ENCODE measurements around the gene LYL1.

The LYL1 gene

DNA sequence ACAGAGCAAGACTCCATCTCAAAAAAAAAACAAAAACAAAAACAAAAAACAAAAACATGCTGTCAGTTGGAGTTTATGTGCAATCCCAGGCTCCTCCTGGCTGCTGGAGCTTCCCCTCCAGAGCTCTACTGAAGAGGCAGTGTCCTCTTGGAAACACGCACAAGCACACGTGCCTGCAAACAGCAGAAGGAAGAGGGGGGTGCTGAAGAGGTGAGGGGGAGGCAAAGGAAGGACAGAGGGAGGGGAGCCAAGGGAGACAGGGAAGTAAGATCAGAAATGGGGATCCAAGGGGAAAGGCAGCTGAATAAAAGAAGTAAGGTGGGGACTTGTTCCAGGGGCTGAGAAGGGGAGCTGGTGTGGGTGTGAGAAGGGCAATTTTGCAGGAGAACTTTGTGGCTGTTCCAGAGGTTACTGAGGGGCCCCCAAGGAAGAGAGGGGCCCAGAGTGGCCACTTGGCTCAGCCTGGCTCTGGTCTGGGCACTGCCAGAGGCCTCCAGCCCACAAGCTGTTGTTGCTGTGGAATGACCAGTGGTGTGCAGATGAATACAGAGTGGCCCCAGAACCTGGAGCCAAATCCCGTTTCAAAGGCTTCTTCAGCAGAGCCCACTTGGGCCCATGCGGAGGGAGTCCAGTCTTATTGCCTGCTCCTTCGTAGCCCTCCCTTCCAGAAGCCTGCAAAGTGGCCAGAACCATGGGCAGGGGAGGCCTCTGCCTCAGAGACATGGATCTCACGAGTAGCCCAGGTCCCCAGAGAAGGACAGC lies 34.4 kb downstream of the LYL1 start:
- H3K9me3 ChIP-seq (ENCODE audit: control insufficient read depth, low read length) = no peaks in the 10 kb centered on the region
- no peak overlapping the region for H3K27ac ChIP-seq (ENCODE audit: low read length, poor library complexity, severe bottlenecking)
- peaks cover 0 to 89% of the 10 kb centered on the region in 2 experiments for H3K27me3 ChIP-seq (ENCODE audit: control insufficient read depth in 1 of 2, insufficient read depth in 1 of 2, low read length in 2 of 2)
- H2BK15ac ChIP-seq (ENCODE audit: low read depth, poor library complexity, severe bottlenecking) = no peak overlapping the region
- H2BK12ac ChIP-seq (ENCODE audit: low read length in 2 of 2) = no peak overlapping the region
- WGBS = 81% methylated on average over 6 of the region's 6 CpGs
- no peak overlapping the region for H2BK5ac ChIP-seq (ENCODE audit: low read depth, low read length, poor library complexity, severe bottlenecking)
- H3K79me1 ChIP-seq (replicated peaks; ENCODE audit: low read length, poor library complexity, severe bottlenecking) = no peaks in the 10 kb centered on the region
- H2AK5ac ChIP-seq (ENCODE audit: low read length, severe bottlenecking) = no peak overlapping the region
- H3K23ac ChIP-seq (ENCODE audit: low read length in 2 of 2) = no peak overlapping the region
- H2AFZ ChIP-seq (ENCODE audit: low read depth, low read length) = no peak overlapping the region
- no peak overlapping the region for H3K18ac ChIP-seq (ENCODE audit: low read depth in 1 of 2, low read length in 2 of 2)
- no peak for DNase-seq
- no peak overlapping the region for H2BK120ac ChIP-seq (ENCODE audit: low read depth, low read length)
- peak overlapping the region; percentile 49 for H3K9ac ChIP-seq (ENCODE audit: low read length)
- H3K4me3 ChIP-seq (ENCODE audit: insufficient read depth in 1 of 2, low read depth in 1 of 2, low read length in 2 of 2) = no peak overlapping the region
- H3K4me2 ChIP-seq (ENCODE audit: low read length, poor library complexity, severe bottlenecking) = no peak overlapping the region
- H3K36me3 ChIP-seq (ENCODE audit: control insufficient read depth in 1 of 2, insufficient read depth in 2 of 2, low read depth in 1 of 2, low read length in 2 of 2) = peaks cover 0 to 28% of the 10 kb centered on the region in 2 experiments
- no peak overlapping the region for H4K8ac ChIP-seq (ENCODE audit: low read length)
- no peak overlapping the region for H4K91ac ChIP-seq (ENCODE audit: low read length)
- H3K14ac ChIP-seq (ENCODE audit: low read length in 2 of 2) = no peak overlapping the region
- peaks cover 11% of the 10 kb centered on the region for H3K4me1 ChIP-seq (ENCODE audit: control insufficient read depth, insufficient read depth, low read depth, low read length)
- H3K4ac ChIP-seq (ENCODE audit: low read depth in 1 of 2, low read length in 2 of 2) = no peak overlapping the region

DNA sequence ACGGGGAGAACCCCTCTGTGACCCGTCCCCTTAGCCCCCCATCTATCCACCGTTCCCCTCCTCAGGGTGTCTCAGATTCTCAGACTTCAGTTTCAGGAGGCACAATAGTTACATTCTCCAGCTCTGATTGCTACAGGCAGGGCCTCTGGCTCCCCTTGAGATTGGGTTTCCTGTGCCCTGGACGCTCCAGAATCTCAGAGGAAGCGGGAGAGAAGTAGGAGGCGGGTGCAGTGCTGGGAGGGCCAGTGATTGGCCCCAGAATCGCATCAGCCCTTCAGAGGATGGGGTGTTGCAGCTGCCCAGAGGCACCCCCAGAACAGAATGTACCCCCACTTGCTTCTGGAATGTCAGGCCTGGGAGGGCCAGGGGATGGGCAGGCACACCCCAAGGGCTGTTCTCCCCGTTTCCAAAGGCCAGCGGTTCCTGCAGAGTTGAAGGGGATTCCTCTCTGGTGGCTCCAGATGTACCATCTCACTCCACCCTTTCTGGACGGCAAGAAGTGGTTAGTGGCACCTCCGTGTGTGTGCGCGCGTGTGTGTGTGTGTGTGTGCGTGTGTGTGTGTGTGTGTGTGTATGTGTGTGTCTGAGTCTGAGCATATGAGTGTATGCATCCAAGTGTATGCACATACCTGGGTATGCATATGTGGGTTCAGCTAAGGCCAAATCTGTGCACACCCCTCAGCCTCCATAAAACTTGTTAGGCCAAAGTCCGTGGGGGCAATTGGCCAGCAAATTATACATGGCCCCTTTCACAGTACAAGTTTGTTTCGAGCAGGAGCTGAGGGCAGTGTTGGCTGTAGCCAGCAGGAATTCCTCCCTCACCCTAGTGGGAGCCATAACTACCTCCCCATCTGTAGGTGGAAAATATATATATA lies 35.5 kb downstream of the LYL1 start:
- Histone ChIP-seq H3K14ac (ENCODE audit: low read length in 2 of 2) (no peak overlapping the region), H3K27me3 (ENCODE audit: control insufficient read depth in 1 of 2, insufficient read depth in 1 of 2, low read length in 2 of 2) (peaks cover 0 to 89% of the 10 kb centered on the region in 2 experiments), H2BK15ac (ENCODE audit: low read depth, poor library complexity, severe bottlenecking) (no peak overlapping the region), H2BK12ac (ENCODE audit: low read length in 2 of 2) (no peak overlapping the region), H3K79me1 (replicated peaks; ENCODE audit: low read length, poor library complexity, severe bottlenecking) (no peaks in the 10 kb centered on the region), H3K9ac (ENCODE audit: low read length) (peak overlapping the region; percentile 26), H4K91ac (ENCODE audit: low read length) (no peak overlapping the region), H2BK5ac (ENCODE audit: low read depth, low read length, poor library complexity, severe bottlenecking) (no peak overlapping the region), H2AK5ac (ENCODE audit: low read length, severe bottlenecking) (no peak overlapping the region), H2BK120ac (ENCODE audit: low read depth, low read length) (no peak overlapping the region), H3K18ac (ENCODE audit: low read depth in 1 of 2, low read length in 2 of 2) (no peak overlapping the region), H2AFZ (ENCODE audit: low read depth, low read length) (no peak overlapping the region), H3K4me1 (ENCODE audit: control insufficient read depth, insufficient read depth, low read depth, low read length) (peaks cover 11% of the 10 kb centered on the region), H3K23ac (ENCODE audit: low read length in 2 of 2) (no peak overlapping the region), H3K4me2 (ENCODE audit: low read length, poor library complexity, severe bottlenecking) (no peak overlapping the region), H3K36me3 (ENCODE audit: control insufficient read depth in 1 of 2, insufficient read depth in 2 of 2, low read depth in 1 of 2, low read length in 2 of 2) (peaks cover 0 to 22% of the 10 kb centered on the region in 2 experiments), H4K8ac (ENCODE audit: low read length) (no peak overlapping the region), H3K9me3 (ENCODE audit: control insufficient read depth, low read length) (no peaks in the 10 kb centered on the region), H3K27ac (ENCODE audit: low read length, poor library complexity, severe bottlenecking) (no peak overlapping the region), H3K4me3 (ENCODE audit: insufficient read depth in 1 of 2, low read depth in 1 of 2, low read length in 2 of 2) (no peak overlapping the region), H3K4ac (ENCODE audit: low read depth in 1 of 2, low read length in 2 of 2) (no peak overlapping the region)
- WGBS = 83% methylated on average over 16 of the region's 17 CpGs
- DNase-seq = no peak

- Histone ChIP-seq H3K23ac (ENCODE audit: low read length in 2 of 2) (no peak overlapping the region), H2BK12ac (ENCODE audit: low read length in 2 of 2) (no peak overlapping the region), H3K79me1 (replicated peaks; ENCODE audit: low read length, poor library complexity, severe bottlenecking) (no peaks in the 10 kb centered on the region), H3K9me3 (ENCODE audit: control insufficient read depth, low read length) (no peaks in the 10 kb centered on the region), H2AK5ac (ENCODE audit: low read length, severe bottlenecking) (no peak overlapping the region), H3K14ac (ENCODE audit: low read length in 2 of 2) (no peak overlapping the region), H3K9ac (ENCODE audit: low read length) (peak overlapping the region; percentile 26), H3K27me3 (ENCODE audit: control insufficient read depth in 1 of 2, insufficient read depth in 1 of 2, low read length in 2 of 2) (peaks cover 0 to 85% of the 10 kb centered on the region in 2 experiments), H3K4me3 (ENCODE audit: insufficient read depth in 1 of 2, low read depth in 1 of 2, low read length in 2 of 2) (no peak overlapping the region), H3K4me2 (ENCODE audit: low read length, poor library complexity, severe bottlenecking) (no peak overlapping the region), H2BK5ac (ENCODE audit: low read depth, low read length, poor library complexity, severe bottlenecking) (no peak overlapping the region), H3K4ac (ENCODE audit: low read depth in 1 of 2, low read length in 2 of 2) (no peak overlapping the region), H4K91ac (ENCODE audit: low read length) (no peak overlapping the region), H2AFZ (ENCODE audit: low read depth, low read length) (no peak overlapping the region), H3K18ac (ENCODE audit: low read depth in 1 of 2, low read length in 2 of 2) (no peak overlapping the region), H4K8ac (ENCODE audit: low read length) (no peak overlapping the region), H3K27ac (ENCODE audit: low read length, poor library complexity, severe bottlenecking) (no peak overlapping the region), H2BK120ac (ENCODE audit: low read depth, low read length) (no peak overlapping the region), H3K4me1 (ENCODE audit: control insufficient read depth, insufficient read depth, low read depth, low read length) (peaks cover 13% of the 10 kb centered on the region), H3K36me3 (ENCODE audit: control insufficient read depth in 1 of 2, insufficient read depth in 2 of 2, low read depth in 1 of 2, low read length in 2 of 2) (peaks cover 0 to 22% of the 10 kb centered on the region in 2 experiments), H2BK15ac (ENCODE audit: low read depth, poor library complexity, severe bottlenecking) (no peak overlapping the region)
- WGBS = no CpG with 5 or more reads among the region's 5 CpGs
- DNase-seq = no peak
These were observed 36.4 kb downstream of the LYL1 start for GRCh38 chr19:13066226-13066625.

DNA sequence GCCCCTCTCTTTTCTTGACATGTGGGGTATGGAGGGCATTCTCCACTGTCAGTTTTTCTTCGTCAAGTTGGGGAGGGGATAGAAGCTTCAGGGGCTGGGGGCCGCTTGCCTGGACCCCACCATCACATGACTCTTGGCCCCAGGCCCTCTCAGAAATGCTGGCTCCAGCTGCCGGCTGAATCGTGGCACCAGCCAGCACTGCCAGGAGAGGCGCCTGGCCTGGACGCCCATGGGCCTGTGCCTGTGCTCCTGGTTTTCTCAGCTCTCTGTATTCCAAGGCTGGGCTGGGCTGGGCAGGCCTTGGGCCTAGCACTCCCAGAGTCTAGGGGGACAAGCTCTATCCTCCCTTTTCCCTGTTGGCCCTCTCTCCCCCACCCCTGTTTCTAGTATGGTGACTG lies 38.6 kb downstream of the LYL1 start:
- Histone ChIP-seq H3K14ac (ENCODE audit: low read length in 2 of 2) (no peak overlapping the region), H3K18ac (ENCODE audit: low read depth in 1 of 2, low read length in 2 of 2) (no peak overlapping the region), H3K4ac (ENCODE audit: low read depth in 1 of 2, low read length in 2 of 2) (no peak overlapping the region), H3K4me1 (ENCODE audit: control insufficient read depth, insufficient read depth, low read depth, low read length) (peaks cover 17% of the 10 kb centered on the region), H2BK5ac (ENCODE audit: low read depth, low read length, poor library complexity, severe bottlenecking) (no peak overlapping the region), H3K79me1 (replicated peaks; ENCODE audit: low read length, poor library complexity, severe bottlenecking) (no peaks in the 10 kb centered on the region), H3K4me3 (ENCODE audit: insufficient read depth in 1 of 2, low read depth in 1 of 2, low read length in 2 of 2) (no peak overlapping the region), H3K23ac (ENCODE audit: low read length in 2 of 2) (no peak overlapping the region), H3K4me2 (ENCODE audit: low read length, poor library complexity, severe bottlenecking) (no peak overlapping the region), H3K9ac (ENCODE audit: low read length) (peak overlapping the region; percentile 79), H4K8ac (ENCODE audit: low read length) (no peak overlapping the region), H3K27ac (ENCODE audit: low read length, poor library complexity, severe bottlenecking) (no peak overlapping the region), H2BK120ac (ENCODE audit: low read depth, low read length) (no peak overlapping the region), H2BK12ac (ENCODE audit: low read length in 2 of 2) (no peak overlapping the region), H3K9me3 (ENCODE audit: control insufficient read depth, low read length) (no peaks in the 10 kb centered on the region), H3K27me3 (ENCODE audit: control insufficient read depth in 1 of 2, insufficient read depth in 1 of 2, low read length in 2 of 2) (peaks cover 0 to 64% of the 10 kb centered on the region in 2 experiments), H4K91ac (ENCODE audit: low read length) (no peak overlapping the region), H2AFZ (ENCODE audit: low read depth, low read length) (no peak overlapping the region), H3K36me3 (ENCODE audit: control insufficient read depth in 1 of 2, insufficient read depth in 2 of 2, low read depth in 1 of 2, low read length in 2 of 2) (peaks cover 0 to 18% of the 10 kb centered on the region in 2 experiments), H2AK5ac (ENCODE audit: low read length, severe bottlenecking) (no peak overlapping the region), H2BK15ac (ENCODE audit: low read depth, poor library complexity, severe bottlenecking) (no peak overlapping the region)
- 90% methylated on average over 6 of the region's 6 CpGs for WGBS
- DNase-seq = no peak

Data from mesenchymal stem cell (in vitro differentiated cells and primary cell).